Liver (tissue), 9 donors: ENCODE measurements around the gene SLIT3. TPM values are rescaled to one million over a fixed set of nuclear protein-coding genes. Genes with fewer than 3 reads are reported as not detected.

Experiments used
- DNase-seq: peaks from one replicate; pipeline ENCODE4 v3.0.0-alpha.2; 2017; ENCODE audit warnings: low spot score
- H3K27ac ChIP-seq, 2 donors: one replicate each; pipeline ENCODE4 v1.7.0; 2013; ENCODE audit warnings: inconsistent platforms in 2 of 2, low read length in 2 of 2, control low read depth in 1 of 2, low read depth in 1 of 2, mild to moderate bottlenecking in 1 of 2
- H3K27me3 ChIP-seq, 4 donors: one replicate each; pipeline versions ENCODE4 v1.6.1 to v1.7.0; 2013; ENCODE audit warnings: low read length in 3 of 4, inconsistent platforms in 1 of 4, mild to moderate bottlenecking in 1 of 4, moderate library complexity in 1 of 4; ENCODE audit not compliant: control insufficient read depth in 4 of 4, insufficient read depth in 4 of 4
- H3K36me3 ChIP-seq, 4 donors: one replicate each; pipeline versions ENCODE4 v1.6.1 to v1.7.0; 2013; ENCODE audit warnings: low read length in 3 of 4, mild to moderate bottlenecking in 3 of 4, low read depth in 1 of 4, moderate library complexity in 1 of 4; ENCODE audit not compliant: control insufficient read depth in 4 of 4, insufficient read depth in 3 of 4
- H3K4me1 ChIP-seq, 4 donors: one replicate each; pipeline versions ENCODE4 v1.6.1 to v1.7.0; 2013; ENCODE audit warnings: low read length in 3 of 4, mild to moderate bottlenecking in 3 of 4, moderate library complexity in 1 of 4; ENCODE audit not compliant: control insufficient read depth in 4 of 4, insufficient read depth in 4 of 4
- H3K4me3 ChIP-seq, 3 donors: one replicate each; pipeline versions ENCODE4 v1.6.1 to v1.7.0; 2013; ENCODE audit warnings: low read length in 3 of 3, control low read depth in 1 of 3, low read depth in 1 of 3, mild to moderate bottlenecking in 1 of 3
- H3K9ac ChIP-seq, 2 donors: one replicate each; pipeline ENCODE4 v1.7.0; 2013; ENCODE audit warnings: low read length in 2 of 2, mild to moderate bottlenecking in 2 of 2, moderate library complexity in 2 of 2, control low read depth in 1 of 2, low read depth in 1 of 2
- H3K9me3 ChIP-seq, 4 donors: one replicate each; pipeline versions ENCODE4 v1.6.1 to v1.7.0; 2013; ENCODE audit warnings: low read length in 3 of 4; ENCODE audit not compliant: control insufficient read depth in 4 of 4
- ATF3 ChIP-seq: IDR thresholded peaks from 2 replicates; pipeline ENCODE4 v1.6.1; 2016; ENCODE audit warnings: antibody characterized with exemption
- CTCF ChIP-seq: fragments of 150-350 bp; IDR thresholded peaks from 2 replicates; pipeline ENCODE4 v1.5.1; 2017; ENCODE audit warnings: improper control_type of control experiment, low read depth, low read length; ENCODE audit not compliant: missing input control
- FOXA1 ChIP-seq: IDR thresholded peaks from 2 replicates; pipeline ENCODE4 v1.6.1; 2016; ENCODE audit warnings: antibody characterized with exemption
- FOXA2 ChIP-seq: IDR thresholded peaks from 2 replicates; pipeline ENCODE4 v1.6.1; 2016; ENCODE audit warnings: antibody characterized with exemption
- GABPA ChIP-seq, 2 donors: IDR thresholded peaks in 1 of 2; conservative IDR thresholded peaks in 1 of 2; 2 replicates each; pipeline ENCODE4 v1.6.1; 2016; ENCODE audit warnings: antibody characterized with exemption in 2 of 2, mild to moderate bottlenecking in 1 of 2, moderate library complexity in 1 of 2
- HNF4A ChIP-seq, 2 donors: conservative IDR thresholded peaks; 2 replicates each; pipeline ENCODE4 v1.6.1; 2016; ENCODE audit warnings: antibody characterized with exemption in 2 of 2, mild to moderate bottlenecking in 2 of 2
- HNF4G ChIP-seq: IDR thresholded peaks from 2 replicates; pipeline ENCODE4 v1.6.1; 2016; ENCODE audit warnings: antibody characterized with exemption
- JUND ChIP-seq, 2 donors: IDR thresholded peaks; 2 replicates each; pipeline ENCODE4 v1.6.1; 2016; ENCODE audit warnings: antibody characterized with exemption in 2 of 2
- MAX ChIP-seq: IDR thresholded peaks from 2 replicates; pipeline ENCODE4 v1.6.1; 2016; ENCODE audit warnings: antibody characterized with exemption
- NR2F2 ChIP-seq: IDR thresholded peaks from 2 replicates; pipeline ENCODE4 v1.6.1; 2016; ENCODE audit warnings: antibody characterized with exemption
- RAD21 ChIP-seq, 2 donors: IDR thresholded peaks; 2 replicates each; pipeline ENCODE4 v1.6.1; 2016; ENCODE audit warnings: antibody characterized with exemption in 2 of 2, mild to moderate bottlenecking in 2 of 2
- REST ChIP-seq: IDR thresholded peaks from 2 replicates; pipeline ENCODE4 v1.6.1; 2016; ENCODE audit warnings: antibody characterized with exemption, mild to moderate bottlenecking
- RXRA ChIP-seq, 2 donors: IDR thresholded peaks; 2 replicates each; pipeline ENCODE4 v1.6.1; 2017 to 2018; ENCODE audit warnings: antibody characterized with exemption in 2 of 2, mild to moderate bottlenecking in 1 of 2
- SP1 ChIP-seq: IDR thresholded peaks from 2 replicates; pipeline ENCODE4 v1.6.1; 2018; ENCODE audit warnings: antibody characterized with exemption, mild to moderate bottlenecking
- ZBTB33 ChIP-seq: IDR thresholded peaks from 2 replicates; pipeline ENCODE4 v1.6.1; 2016; ENCODE audit warnings: antibody characterized with exemption
- WGBS: extraction: QIAGEN DNeasy Blood & Tissue Kit; methylation state at CpG from one replicate; pipeline ENCODE4 v1.1.7; 2013; 5-methylcytosine and 5-hydroxymethylcytosine counted together
- polyA plus RNA-seq, 2 donors: library from polyadenylated mRNA; stranded (reverse) in 1 of 2; unstranded in 1 of 2; fragments of 200-250 nt in 1 of 2; fragments of >200 nt in 1 of 2; fragmentation: Nextera tagmentation in 1 of 2; extraction: Ambion mirVana in 1 of 2; gene quantifications; one replicate each; pipeline versions ENCODE4 v1.2.1 to v1.2.3, GENCODE V29; 2013 to 2015
- total RNA-seq, 2 donors: library from RNA; depleted of rRNA; stranded (reverse); fragments of >200 nt; gene quantifications; one replicate each; pipeline ENCODE4 v1.2.3, GENCODE V29; 2014
- donor health status: healthy.
- donor health status: healthy.
- donor health status: healthy.
- donor health status: healthy.
- donor health status: healthy.

SLIT3 gene
- total and polyA plus RNA-seq, 4 donors: 0.61 to 1.3 (median 0.91) TPM

GRCh38 chr5:168755548-168756093, 545.3 kb downstream of the SLIT3 start:
- TF ChIP-seq ATF3: no peak
- TF ChIP-seq SP1: no peak
- no peak for TF ChIP-seq RXRA (IDR thresholded peaks at IDR 0.05)
- no peak for TF ChIP-seq HNF4A (conservative IDR thresholded peaks at IDR 0.05)
- TF ChIP-seq JUND (IDR thresholded peaks at IDR 0.05): no peak
- TF ChIP-seq FOXA2: no peak
- TF ChIP-seq RAD21 (IDR thresholded peaks at IDR 0.05): no peak
- no peak for TF ChIP-seq CTCF
- TF ChIP-seq FOXA1: no peak
- no peak for TF ChIP-seq HNF4G
- TF ChIP-seq ZBTB33: no peak
- no peak for TF ChIP-seq NR2F2
- no peak for TF ChIP-seq REST
- no peak overlapping the region for H3K27ac ChIP-seq
- H3K27me3 ChIP-seq: no peaks in the 10 kb centered on the region
- no peak overlapping the region for H3K9ac ChIP-seq
- H3K9me3 ChIP-seq: no peaks in the 10 kb centered on the region
- no peaks in the 10 kb centered on the region for H3K36me3 ChIP-seq
- no peak for DNase-seq
- H3K4me3 ChIP-seq: no peak overlapping the region
- no peaks in the 10 kb centered on the region for H3K4me1 ChIP-seq
- WGBS: 77% methylated on average over 7 of the region's 7 CpGs

- no peak for DNase-seq
Measured at GRCh38 chr5:168753691-168754254, 547.2 kb downstream of the SLIT3 start.

More at GRCh38 chr5:168753691-168754254, 547.2 kb downstream of the SLIT3 start:
- Histone ChIP-seq H3K4me1 (no peaks in the 10 kb centered on the region), H3K9me3 (no peaks in the 10 kb centered on the region), H3K36me3 (no peaks in the 10 kb centered on the region), H3K9ac (no peak overlapping the region), H3K4me3 (no peak overlapping the region), H3K27me3 (no peaks in the 10 kb centered on the region), H3K27ac (no peak overlapping the region)
- WGBS: 92% methylated on average over 11 of the region's 11 CpGs
- TF ChIP-seq HNF4A (conservative IDR thresholded peaks at IDR 0.05) (no peak), MAX (no peak), HNF4G (no peak), FOXA2 (no peak), SP1 (no peak), ATF3 (no peak), ZBTB33 (no peak), REST (no peak), JUND (IDR thresholded peaks at IDR 0.05) (no peak), GABPA (IDR thresholded peaks at IDR 0.05 in 1 of 2, conservative IDR thresholded peaks at IDR 0.05 in 1 of 2) (no peak)
